NCI-H2196 (cell line): ENCODE measurements around the gene ZFAND6.

ENCODE experiments used
- DNase-seq: peaks from one replicate; lab custom pipeline; 2025; ENCODE audit not compliant: unreplicated experiment; lab: John Stamatoyannopoulos, UW

The ZFAND6 gene

DNA sequence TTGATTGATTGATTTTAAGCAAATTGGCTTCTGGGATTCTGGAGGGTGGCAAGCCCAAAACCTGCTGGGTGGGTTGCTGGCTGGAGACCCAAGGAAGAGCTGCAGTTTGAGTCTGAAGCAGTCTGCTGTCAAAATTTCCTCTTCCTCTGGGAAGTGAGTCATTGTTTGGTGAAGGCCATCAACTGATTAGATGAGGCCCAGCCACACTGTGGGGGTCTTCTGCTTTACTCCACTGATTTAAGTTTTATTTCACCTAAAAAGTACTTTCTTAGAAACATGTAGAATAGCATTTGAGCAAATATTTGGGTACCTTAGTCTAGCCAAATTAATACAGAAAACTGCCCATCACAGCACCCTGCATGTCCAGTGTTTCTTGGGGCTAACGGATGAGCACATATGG is 127.1 kb downstream of the ZFAND6 start:
- no peak for DNase-seq
